Activated CD4-positive, CD25-positive, alpha-beta regulatory T cell (primary cell): Measurements from ENCODE around the gene AOX1.
"Not testable (repeated sequence)": the region's sequence is repeated elsewhere in the genome, so short reads cannot be mapped to it uniquely, and the experiment has no call there.

Source experiments
- DNase-seq, 4 experiments: peaks; one replicate each; lab custom pipeline; 2025; lab: John Stamatoyannopoulos, UW

Gene AOX1

GRCh38 chr2:200702646-200703118, 116.9 kb downstream of the AOX1 start:
- peak; percentile 3 to 37 (median 20) for DNase-seq

GRCh38 chr2:200703127-200703925, 117.5 kb downstream of the AOX1 start:
- no peak for DNase-seq

- no peak for DNase-seq
Observed at GRCh38 chr2:200703926-200704637, 118.3 kb downstream of the AOX1 start.

GRCh38 chr2:200705305-200706041, 119.7 kb downstream of the AOX1 start:
- no peak for DNase-seq

GRCh38 chr2:200708943-200709342, 123.1 kb downstream of the AOX1 start:
- no peak for DNase-seq

GRCh38 chr2:200713003-200713703, 127.3 kb downstream of the AOX1 start:
- DNase-seq: peak; percentile 66 to 80 (median 79)

GRCh38 chr2:200713704-200714064, 127.9 kb downstream of the AOX1 start:
- DNase-seq: no peak

GRCh38 chr2:200715014-200715413, 129.2 kb downstream of the AOX1 start:
- not testable (repeated sequence) for DNase-seq

- no peak for DNase-seq
Observed at GRCh38 chr2:200716386-200716785, 130.6 kb downstream of the AOX1 start.
